GM18498 (cell line): ENCODE results near the gene UGT2B28.
"Not testable (repeated sequence)": the region's sequence is repeated elsewhere in the genome, so short reads cannot be mapped to it uniquely, and the experiment has no call there.

ENCODE experiments used
- ATAC-seq: cut with Tn5 transposase; IDR thresholded peaks from one replicate; pipeline ENCODE4 v1.9.1; 2021; ENCODE audit warnings: mild to moderate bottlenecking, moderate library complexity; ENCODE audit not compliant: unreplicated experiment

Gene UGT2B28

DNA sequence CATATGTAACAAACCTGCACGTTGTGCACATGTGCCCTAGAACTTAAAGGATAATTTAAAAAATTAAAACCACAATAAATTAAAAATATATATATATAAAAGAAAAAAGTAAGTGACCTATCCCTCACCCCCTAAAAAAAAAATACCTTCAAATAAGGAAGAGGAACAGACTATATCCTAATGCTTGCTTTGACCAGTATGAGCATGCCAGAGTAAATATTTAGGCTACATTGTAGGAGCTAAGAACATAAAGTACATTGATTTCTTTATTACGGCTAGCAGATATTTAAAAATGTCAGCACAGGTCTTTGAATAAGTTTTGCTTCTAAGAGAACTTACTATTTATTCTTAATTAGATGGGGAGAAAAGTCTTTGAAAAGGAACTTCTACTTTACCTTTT, 62.8 kb downstream of the UGT2B28 start:
- not testable (repeated sequence) for ATAC-seq

DNA sequence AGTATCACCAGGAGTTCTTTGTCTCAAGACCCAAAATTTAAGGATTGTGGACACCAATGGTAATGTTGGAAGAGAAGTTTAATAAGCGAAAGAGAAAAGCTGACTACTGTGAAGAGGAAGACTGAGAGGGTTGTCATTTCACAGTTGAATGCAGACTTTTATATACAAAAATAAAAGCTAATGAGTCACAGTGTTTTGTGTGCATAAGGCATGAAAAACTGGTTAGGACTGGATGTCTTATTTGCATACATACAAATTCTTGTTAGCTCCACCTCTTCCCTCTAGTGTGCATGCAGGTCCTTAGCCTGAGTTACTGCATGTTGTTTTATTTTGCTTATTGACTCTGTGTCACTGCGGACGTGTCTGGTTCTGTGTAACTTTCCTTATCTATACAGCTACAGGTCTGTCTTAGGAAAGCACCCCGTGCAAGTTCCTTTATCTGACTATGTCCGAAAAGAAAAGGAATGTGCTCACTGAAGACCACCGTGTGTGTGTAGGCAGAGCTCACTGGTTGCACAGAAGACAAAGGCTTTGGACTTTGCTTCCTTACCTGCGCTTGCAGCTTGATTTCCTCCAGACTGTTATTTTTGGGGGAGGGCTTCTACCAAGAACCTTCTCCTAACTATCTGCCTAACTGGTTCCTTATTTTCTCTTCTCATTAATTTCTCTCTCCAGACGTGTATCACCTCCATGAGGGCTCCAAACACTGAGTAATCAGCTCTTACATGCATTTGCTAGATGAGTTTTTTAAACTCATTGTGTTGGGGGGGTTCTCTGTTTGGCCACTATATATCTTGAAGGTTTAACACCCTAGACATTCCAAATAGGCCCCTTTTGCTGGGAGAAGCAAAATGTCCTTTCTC, 63.5 kb downstream of the UGT2B28 start:
- ATAC-seq, result not testable (repeated sequence)
